HCT116 (cell line): Measurements from ENCODE around the gene USP36. TPM values are rescaled to one million over a fixed set of nuclear protein-coding genes. Genes with fewer than 3 reads are reported as not detected.

ENCODE experiments used
- ATAC-seq: fragments of 200-7000 bp; cut with Tn5 transposase; 2 replicates; pipeline ENCODE4 v1.9.1; 2020; ENCODE audit warnings: mild to moderate bottlenecking, moderate library complexity
- BruUV-seq: library from RNA; stranded (reverse); fragments of 400-500 nt; replicated peaks from 2 replicates; lab custom pipeline; 2021; lab: Mats Ljungman, UMichigan
- CTCF ChIA-PET: fragments of 300-600 bp; sonication (Branson Sonifier 250); formaldehyde crosslinking; loops from one replicate; lab custom pipeline; 2021; ENCODE audit warnings: antibody characterized with exemption; lab: Charles Lee
- POLR2A ChIA-PET: fragments of 300-600, 350-600 bp; sonication (Branson Sonifier 250); formaldehyde crosslinking; loops from one replicate; lab custom pipeline; 2021; ENCODE audit warnings: antibody characterized with exemption; lab: Charles Lee
- RAD21 ChIA-PET, 2 experiments: fragments of 300-600 bp; sonication (Branson Sonifier 250); formaldehyde crosslinking; loops; one replicate each; lab custom pipeline; 2023; ENCODE audit warnings: low total read pairs in 2 of 2; ENCODE audit not compliant: uncharacterized antibody in 2 of 2, unreplicated experiment in 2 of 2, low non-redundant PET in 1 of 2; lab: Charles Lee
- DNase-seq: peaks from one replicate; pipeline ENCODE4 v3.0.0-alpha.2; 2010; ENCODE audit warnings: low read depth, low spot score
- H2AFZ ChIP-seq: fragments of 200-600 bp; shearing (Covaris generic), sonication (generic); 2 replicates; pipeline ENCODE4 v1.6.1; 2017; ENCODE audit warnings: low read depth, mixed run types, mixed read lengths, antibody characterized with exemption, low read length; ENCODE audit not compliant: poor library complexity, severe bottlenecking
- H3K27ac ChIP-seq: 2 replicates; pipeline ENCODE4 v1.5.1; 2012; ENCODE audit warnings: low read depth, low read length
- H3K27me3 ChIP-seq: fragments of 200-600 bp; sonication (generic); 2 replicates; pipeline ENCODE4 v1.6.1; 2016; ENCODE audit warnings: mixed run types, low read length, mixed read lengths; ENCODE audit not compliant: insufficient read depth
- H3K36me3 ChIP-seq, 2 experiments: fragments of 200-500 bp in 1 of 2; fragments of 200-600 bp in 1 of 2; sonication (Bioruptor generic) in 1 of 2; sonication (generic) in 1 of 2; 2 replicates each; pipeline versions ENCODE4 v1.5.1 to v1.6.1; 2014 to 2016; ENCODE audit warnings: low read length in 2 of 2, inconsistent platforms in 1 of 2, mixed read lengths in 1 of 2, mixed run types in 1 of 2; ENCODE audit not compliant: insufficient read depth in 2 of 2, control insufficient read depth in 1 of 2
- H3K4me1 ChIP-seq, 2 experiments: fragments of 200-600 bp in 1 of 2; sonication (generic) in 1 of 2; 2 replicates each; pipeline versions ENCODE4 v1.5.1 to v1.6.1; 2012 to 2017; ENCODE audit warnings: low read length in 2 of 2, inconsistent platforms in 1 of 2, mild to moderate bottlenecking in 1 of 2, mixed read lengths in 1 of 2, mixed run types in 1 of 2, moderate library complexity in 1 of 2; ENCODE audit not compliant: insufficient read depth in 2 of 2, control insufficient read depth in 1 of 2
- H3K4me2 ChIP-seq: fragments of 200-600 bp; sonication (generic); 2 replicates; pipeline ENCODE4 v1.6.1; 2017; ENCODE audit warnings: mixed run types, low read length, mixed read lengths
- H3K4me3 ChIP-seq, 2 experiments: fragments of 200-600 bp in 1 of 2; sonication (generic) in 1 of 2; replicated peaks in 1 of 2; 2 replicates each; pipeline ENCODE4 v1.5.1; 2011 to 2016; ENCODE audit warnings: low read length in 2 of 2, control low read depth in 1 of 2, low read depth in 1 of 2, mild to moderate bottlenecking in 1 of 2, mixed read lengths in 1 of 2, mixed run types in 1 of 2
- H3K79me2 ChIP-seq: fragments of 200-600 bp; sonication (generic); 2 replicates; pipeline ENCODE4 v1.6.1; 2017; ENCODE audit warnings: mild to moderate bottlenecking, mixed run types, low read length, moderate library complexity, mixed read lengths; ENCODE audit not compliant: insufficient read depth
- H3K9ac ChIP-seq: fragments of 200-600 bp; sonication (generic); 2 replicates; pipeline ENCODE4 v1.6.1; 2016; ENCODE audit warnings: low read length, mixed read lengths
- H3K9me2 ChIP-seq: fragments of 200-600 bp; sonication (generic), shearing (Covaris generic); 2 replicates; pipeline ENCODE4 v1.6.1; 2017; ENCODE audit warnings: mixed run types, mild to moderate bottlenecking, moderate library complexity; ENCODE audit not compliant: insufficient read depth
- H3K9me3 ChIP-seq, 2 experiments: fragments of 200-500 bp in 1 of 2; fragments of 200-600 bp in 1 of 2; sonication (Bioruptor generic) in 1 of 2; sonication (generic) in 1 of 2; 2 replicates each; pipeline ENCODE4 v1.6.1; 2014 to 2017; ENCODE audit warnings: low read length in 2 of 2, mixed read lengths in 2 of 2, inconsistent platforms in 1 of 2, low read depth in 1 of 2, mild to moderate bottlenecking in 1 of 2, mixed run types in 1 of 2, moderate library complexity in 1 of 2; ENCODE audit not compliant: control insufficient read depth in 1 of 2, insufficient read depth in 1 of 2
- H4K20me1 ChIP-seq: fragments of 200-600 bp; sonication (generic), shearing (Covaris generic); 2 replicates; pipeline ENCODE4 v1.6.1; 2017; ENCODE audit warnings: mixed run types, mild to moderate bottlenecking, moderate library complexity; ENCODE audit not compliant: insufficient read depth
- CEBPB ChIP-seq: IDR thresholded peaks from 2 replicates; pipeline ENCODE4 v1.6.1; 2012; ENCODE audit warnings: low read depth
- EGR1 ChIP-seq: IDR thresholded peaks from 2 replicates; pipeline ENCODE4 v1.6.1; 2012; ENCODE audit warnings: low read depth
- ELF1 ChIP-seq: IDR thresholded peaks from 2 replicates; pipeline ENCODE4 v1.6.1; 2012; ENCODE audit warnings: low read depth, borderline replicate concordance
- EZH2phosphoT487 ChIP-seq: fragments of 200-600 bp; IDR thresholded peaks from 2 replicates; pipeline ENCODE4 v1.6.1; 2018; ENCODE audit warnings: antibody characterized with exemption, borderline replicate concordance
- FOSL1 ChIP-seq: IDR thresholded peaks from 2 replicates; pipeline ENCODE4 v1.6.1; 2012; ENCODE audit warnings: low read depth
- POLR2A ChIP-seq: IDR thresholded peaks from 2 replicates; pipeline ENCODE4 v1.7.0; 2011; ENCODE audit warnings: borderline replicate concordance; ENCODE audit not compliant: insufficient read depth, insufficient read length; ENCODE audit errors: extremely low read depth
- RAD21 ChIP-seq: IDR thresholded peaks from 2 replicates; pipeline ENCODE4 v1.6.1; 2012; ENCODE audit warnings: low read depth, mild to moderate bottlenecking
- TCF7L2 ChIP-seq: IDR thresholded peaks from 2 replicates; pipeline ENCODE4 v1.7.0; 2011; ENCODE audit warnings: borderline replicate concordance, inconsistent platforms; ENCODE audit not compliant: insufficient read depth, insufficient read length; ENCODE audit errors: extremely low read depth
- YY1 ChIP-seq: IDR thresholded peaks from 2 replicates; pipeline ENCODE4 v1.6.1; 2011; ENCODE audit warnings: low read length, low read depth, moderate library complexity, mild to moderate bottlenecking; ENCODE audit not compliant: insufficient replicate concordance; ENCODE audit errors: extremely low read depth
- ZFX ChIP-seq: fragments of 450-650 bp; IDR thresholded peaks from 2 replicates; pipeline ENCODE4 v1.6.1; 2017
- ZNF274 ChIP-seq: fragments of 200-500 bp; sonication (Bioruptor generic); IDR thresholded peaks from 2 replicates; pipeline ENCODE4 v1.6.1; 2014; ENCODE audit warnings: mild to moderate bottlenecking, low read depth, low read length, inconsistent platforms
- intact Hi-C: fragments of 100-400 bp; cut with micrococcal nuclease; formaldehyde crosslinking; loops from 2 replicates; pipeline ENCODE4 v1.10.0; 2022
- total RNA-seq: library from RNA; stranded (reverse); gene quantifications from one replicate; pipeline ENCODE4 v1.2.1, GENCODE V29; 2021; ENCODE audit not compliant: unreplicated experiment
- TF ChIP-seq, protein P1 (sequence below), 3 experiments: fragments of 200-600 bp in 1 of 3; sonication (generic) in 1 of 3; IDR thresholded peaks in 2 of 3; conservative IDR thresholded peaks in 1 of 3; 2 replicates each; pipeline ENCODE4 v1.5.1; 2012 to 2017; ENCODE audit warnings: low read depth in 2 of 3, low read length in 2 of 3, antibody characterized with exemption in 1 of 3, borderline replicate concordance in 1 of 3, control low read depth in 1 of 3, mild to moderate bottlenecking in 1 of 3, mixed read lengths in 1 of 3, mixed run types in 1 of 3, moderate library complexity in 1 of 3; ENCODE audit not compliant: insufficient read depth in 1 of 3
- TF ChIP-seq, protein P2 (sequence below): IDR thresholded peaks from 2 replicates; pipeline ENCODE4 v1.6.1; 2012

Gene USP36
- total RNA-seq, 1 experiment from 2014 or later = 104 TPM

DNA sequence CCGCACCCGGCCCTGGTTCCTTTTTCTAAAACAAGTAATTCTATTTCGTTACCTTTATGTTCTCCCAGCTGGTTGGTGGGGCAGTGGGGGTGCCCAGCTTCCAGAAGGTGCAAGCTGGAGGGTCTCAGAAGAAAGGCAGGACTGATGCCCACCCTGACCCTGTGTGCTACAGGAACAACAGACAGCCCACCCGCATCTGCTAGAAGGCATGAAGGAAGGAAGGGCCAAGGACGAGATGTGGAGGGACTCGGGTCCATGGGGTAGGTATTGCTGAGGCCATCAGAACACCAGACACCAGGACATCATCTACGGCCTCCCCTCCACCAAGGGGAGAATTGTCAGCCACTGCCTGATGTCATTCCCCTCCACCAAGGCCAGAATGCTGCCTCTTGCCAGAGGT lies 52.2 kb downstream of the USP36 start:
- no peak overlapping the region for H3K9ac ChIP-seq
- no peaks in the 10 kb centered on the region for H3K27me3 ChIP-seq
- CTCF ChIA-PET = no interaction called here
- H3K9me3 ChIP-seq = no peaks in the 10 kb centered on the region
- BruUV-seq = no TSS peak
- H3K79me2 ChIP-seq = no peaks in the 10 kb centered on the region
- POLR2A ChIA-PET = no interaction called here
- H4K20me1 ChIP-seq = no peaks in the 10 kb centered on the region
- H3K4me2 ChIP-seq = no peak overlapping the region
- no peak overlapping the region for H2AFZ ChIP-seq
- intact Hi-C loops = no loop called here
- RAD21 ChIA-PET = no interaction called here
- peaks cover 0 to 2% of the 10 kb centered on the region in 2 experiments; a peak in 1 of 4 replicates for H3K36me3 ChIP-seq
- TF ChIP-seq POLR2A = no peak
- TF ChIP-seq, protein P1, sequence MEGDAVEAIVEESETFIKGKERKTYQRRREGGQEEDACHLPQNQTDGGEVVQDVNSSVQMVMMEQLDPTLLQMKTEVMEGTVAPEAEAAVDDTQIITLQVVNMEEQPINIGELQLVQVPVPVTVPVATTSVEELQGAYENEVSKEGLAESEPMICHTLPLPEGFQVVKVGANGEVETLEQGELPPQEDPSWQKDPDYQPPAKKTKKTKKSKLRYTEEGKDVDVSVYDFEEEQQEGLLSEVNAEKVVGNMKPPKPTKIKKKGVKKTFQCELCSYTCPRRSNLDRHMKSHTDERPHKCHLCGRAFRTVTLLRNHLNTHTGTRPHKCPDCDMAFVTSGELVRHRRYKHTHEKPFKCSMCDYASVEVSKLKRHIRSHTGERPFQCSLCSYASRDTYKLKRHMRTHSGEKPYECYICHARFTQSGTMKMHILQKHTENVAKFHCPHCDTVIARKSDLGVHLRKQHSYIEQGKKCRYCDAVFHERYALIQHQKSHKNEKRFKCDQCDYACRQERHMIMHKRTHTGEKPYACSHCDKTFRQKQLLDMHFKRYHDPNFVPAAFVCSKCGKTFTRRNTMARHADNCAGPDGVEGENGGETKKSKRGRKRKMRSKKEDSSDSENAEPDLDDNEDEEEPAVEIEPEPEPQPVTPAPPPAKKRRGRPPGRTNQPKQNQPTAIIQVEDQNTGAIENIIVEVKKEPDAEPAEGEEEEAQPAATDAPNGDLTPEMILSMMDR (IDR thresholded peaks at IDR 0.05 in 2 of 3, conservative IDR thresholded peaks at IDR 0.05 in 1 of 3; ENCODE audit: borderline replicate concordance in 1 of 3, insufficient read depth in 1 of 3, low read depth in 2 of 3, low read length in 2 of 3) = no peak
- TF ChIP-seq RAD21 = no peak
- no peak for TF ChIP-seq FOSL1
- no peak for TF ChIP-seq EZH2phosphoT487
- TF ChIP-seq ZFX = no peak
- TF ChIP-seq YY1 = no peak
- TF ChIP-seq ELF1 = no peak
- no peak for TF ChIP-seq EGR1
- TF ChIP-seq, protein P2, sequence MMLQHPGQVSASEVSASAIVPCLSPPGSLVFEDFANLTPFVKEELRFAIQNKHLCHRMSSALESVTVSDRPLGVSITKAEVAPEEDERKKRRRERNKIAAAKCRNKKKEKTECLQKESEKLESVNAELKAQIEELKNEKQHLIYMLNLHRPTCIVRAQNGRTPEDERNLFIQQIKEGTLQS = no peak
- TF ChIP-seq ZNF274 = no peak
- TF ChIP-seq CEBPB = no peak
- TF ChIP-seq TCF7L2 = no peak
- no peaks in the 10 kb centered on the region for H3K9me2 ChIP-seq
- peaks cover 8 to 21% of the 10 kb centered on the region in 2 experiments for H3K4me1 ChIP-seq
- DNase-seq (no peak), ATAC-seq (no peak)
- H3K4me3 ChIP-seq = no peak overlapping the region
- no peak overlapping the region for H3K27ac ChIP-seq
